IPS DF 4.7 (cell line): ENCODE data around the gene SDK1.

Source experiments
- DNase-seq: peaks from one replicate; pipeline ENCODE4 v3.0.0-alpha.2; 2013; ENCODE audit warnings: low spot score; ENCODE audit errors: extremely low read depth

Gene SDK1

DNA sequence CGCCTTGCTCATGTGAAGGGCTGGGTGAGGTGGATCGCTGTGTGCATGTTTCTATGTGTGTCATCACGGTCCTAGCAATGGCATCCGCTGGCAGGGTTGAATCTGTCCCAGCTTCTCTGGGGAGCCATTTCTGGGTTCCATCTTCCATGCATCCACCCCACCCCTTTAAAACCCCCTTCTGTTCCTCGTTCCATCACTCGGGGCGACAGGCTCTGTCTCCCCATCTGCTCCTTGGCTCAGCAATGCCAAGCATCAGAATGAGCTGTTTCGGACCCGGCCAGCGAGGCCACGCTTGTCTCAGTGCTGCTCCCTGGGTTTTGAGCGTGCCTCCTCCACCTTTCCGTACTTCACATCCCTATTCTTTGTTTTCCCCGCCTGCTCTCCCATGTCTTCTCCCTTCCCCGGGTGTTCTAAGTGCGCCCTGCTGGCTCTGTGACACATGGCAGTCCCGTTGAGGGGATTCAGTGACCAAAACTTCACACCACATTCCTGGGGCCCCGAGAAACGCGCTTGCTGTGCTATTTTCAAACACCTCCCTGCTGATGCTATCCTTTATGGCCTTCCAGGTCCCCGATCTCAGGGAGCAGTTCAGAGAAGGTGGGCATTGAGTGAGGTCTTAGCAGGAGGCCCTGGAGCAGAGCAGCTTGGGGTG lies 827.0 kb downstream of the SDK1 start:
- DNase-seq, result no peak

DNA sequence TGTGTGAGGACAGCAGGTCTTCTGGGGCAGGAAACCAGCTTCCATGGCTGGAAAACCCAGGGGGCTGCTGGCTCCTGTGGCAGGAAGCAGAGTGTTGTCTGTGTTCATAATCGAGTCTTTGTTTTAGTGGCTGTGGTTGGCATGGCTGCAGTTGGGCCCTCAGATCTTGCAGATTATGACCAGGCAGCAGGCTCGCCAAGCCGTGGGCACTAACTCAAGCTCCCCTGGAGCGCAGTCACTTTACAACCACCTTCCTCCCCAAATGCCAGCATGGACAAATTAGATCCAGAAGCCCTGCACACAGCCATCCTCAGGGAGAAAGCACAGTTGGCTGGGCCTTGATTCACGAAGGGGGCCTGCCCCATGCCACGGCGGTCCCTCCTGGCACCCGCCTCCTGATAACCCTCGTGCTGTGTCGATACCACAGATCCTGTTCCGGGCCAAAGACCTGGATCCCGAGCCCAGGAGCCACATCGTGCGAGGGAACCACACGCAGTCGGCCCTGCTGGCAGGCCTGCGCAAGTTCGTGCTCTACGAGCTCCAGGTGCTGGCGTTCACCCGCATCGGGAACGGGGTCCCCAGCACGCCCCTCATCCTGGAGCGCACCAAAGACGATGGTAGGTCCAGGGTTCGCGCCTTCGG lies 828.5 kb downstream of the SDK1 start:
- no peak for DNase-seq

DNA sequence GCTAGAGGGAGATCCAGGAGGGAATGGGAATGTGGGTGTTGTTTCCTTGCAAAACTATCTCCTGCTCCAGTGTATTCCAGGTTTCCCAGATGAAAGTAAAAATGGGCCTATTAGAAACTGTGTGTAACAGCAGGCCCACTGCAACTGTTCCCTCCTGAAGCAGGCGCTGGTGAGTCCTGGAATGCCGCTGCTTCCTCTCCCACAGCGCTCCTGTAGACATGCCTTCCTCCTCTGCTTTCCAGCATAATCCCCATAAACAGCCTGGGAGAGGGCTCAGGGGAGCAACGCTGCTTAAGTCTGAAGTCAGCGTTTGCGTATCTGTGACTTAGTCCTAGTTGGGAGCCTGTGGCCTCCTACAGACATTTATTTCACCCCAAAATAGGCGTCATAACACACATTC lies 830.0 kb downstream of the SDK1 start:
- peak; percentile 46 for DNase-seq

DNA sequence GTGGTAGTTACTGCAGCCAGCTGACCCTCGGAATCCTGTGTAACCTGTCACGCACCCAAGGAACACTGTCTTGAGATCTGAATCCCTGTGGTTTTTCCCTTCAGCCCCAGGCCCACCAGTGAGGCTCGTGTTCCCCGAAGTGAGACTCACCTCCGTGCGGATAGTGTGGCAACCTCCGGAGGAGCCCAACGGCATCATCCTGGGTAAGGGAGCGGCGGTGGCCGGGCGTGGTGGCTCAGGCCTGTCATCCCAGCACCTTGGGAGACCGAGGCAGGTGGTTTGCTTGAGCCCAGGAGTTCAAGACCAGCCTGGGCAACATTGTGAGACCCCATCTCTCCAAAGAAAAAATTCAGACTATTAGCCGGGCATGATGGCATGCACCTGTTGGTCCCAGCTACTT lies 831.2 kb downstream of the SDK1 start:
- no peak for DNase-seq

DNA sequence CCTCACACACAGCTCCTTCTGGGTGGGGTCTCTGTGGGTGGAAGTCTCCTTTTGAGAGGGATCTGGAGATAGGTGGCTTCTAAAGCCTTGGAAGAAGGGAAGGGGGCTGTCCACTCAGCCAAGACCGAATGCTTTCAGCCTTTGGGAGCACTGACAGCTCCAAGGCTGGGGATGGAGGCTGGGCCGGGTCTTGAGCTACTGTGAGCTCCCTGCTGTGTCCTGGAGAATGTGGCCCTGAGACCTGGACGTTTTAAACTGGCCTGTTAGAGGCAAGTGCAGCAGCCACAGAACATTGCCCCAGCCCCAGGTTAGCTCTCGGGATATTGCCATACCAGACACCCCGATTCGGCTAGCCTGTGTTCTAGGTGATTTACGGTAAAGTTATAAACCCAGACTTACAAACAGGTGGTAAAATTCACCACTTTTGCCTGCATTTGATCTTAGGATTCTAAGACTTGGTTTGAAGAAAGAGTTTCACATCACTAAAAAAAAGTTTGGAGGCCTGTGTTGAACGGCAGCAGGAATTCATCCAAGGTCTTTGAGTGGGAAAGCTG lies 832.5 kb downstream of the SDK1 start:
- DNase-seq, result no peak

DNA sequence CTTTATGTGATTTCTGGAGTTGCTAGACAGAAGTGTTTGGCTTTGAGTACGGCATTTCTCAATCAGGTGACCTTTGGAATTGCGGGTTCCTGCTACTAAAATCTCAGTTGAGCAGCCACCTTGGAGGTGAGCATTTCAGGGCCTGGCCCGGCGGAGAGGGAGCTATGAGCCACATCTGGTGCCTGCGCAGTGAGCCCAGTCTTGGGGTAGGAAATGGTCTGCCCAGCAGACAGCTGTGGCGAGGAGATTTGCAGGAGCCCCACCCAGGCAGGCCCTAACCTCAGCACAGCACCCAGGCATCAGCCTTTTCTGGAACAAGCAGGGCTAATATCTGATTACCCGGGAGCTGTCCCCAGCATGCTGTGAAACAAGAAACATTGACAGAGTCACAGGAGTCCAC lies 833.2 kb downstream of the SDK1 start:
- no peak for DNase-seq

DNA sequence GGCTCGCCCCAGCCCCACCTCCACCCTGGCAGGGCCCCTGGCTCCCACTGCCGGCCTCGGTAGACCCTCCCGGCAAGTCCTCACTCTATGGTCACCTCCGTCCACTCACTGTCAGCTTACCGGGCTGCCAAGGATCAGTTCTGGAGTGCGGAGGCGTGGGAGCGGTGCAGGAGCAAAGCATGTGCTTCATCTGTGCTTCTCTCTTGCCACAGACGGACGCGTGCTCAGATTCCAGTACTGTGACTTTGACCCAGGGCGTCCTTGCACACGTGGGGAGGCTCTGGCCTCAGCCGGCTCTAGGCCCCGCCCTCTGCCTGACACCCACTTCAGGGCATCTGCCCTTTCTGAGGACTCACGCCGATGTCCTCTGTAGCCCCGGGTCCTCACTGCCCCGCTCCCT lies 833.6 kb downstream of the SDK1 start:
- DNase-seq, result no peak

DNA sequence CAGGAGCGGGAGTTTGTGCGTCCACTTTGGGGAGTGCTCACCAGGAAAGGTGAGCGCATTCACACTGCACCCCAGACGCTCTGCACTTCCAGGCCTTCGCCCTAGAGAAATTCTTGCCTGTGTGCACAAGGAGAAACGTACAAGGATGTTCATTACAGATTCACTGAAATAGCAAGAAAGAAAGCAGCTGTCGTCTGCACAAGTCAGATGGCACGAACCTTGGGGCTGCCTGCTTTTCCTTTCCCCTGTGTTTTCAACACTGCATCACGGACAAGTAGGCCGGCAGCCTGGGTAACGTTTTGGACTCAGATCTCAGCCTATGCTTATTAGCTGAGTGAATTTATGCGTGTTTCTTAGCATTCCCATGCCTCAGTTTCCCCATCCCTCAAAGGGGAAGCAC lies 834.2 kb downstream of the SDK1 start:
- no peak for DNase-seq

DNA sequence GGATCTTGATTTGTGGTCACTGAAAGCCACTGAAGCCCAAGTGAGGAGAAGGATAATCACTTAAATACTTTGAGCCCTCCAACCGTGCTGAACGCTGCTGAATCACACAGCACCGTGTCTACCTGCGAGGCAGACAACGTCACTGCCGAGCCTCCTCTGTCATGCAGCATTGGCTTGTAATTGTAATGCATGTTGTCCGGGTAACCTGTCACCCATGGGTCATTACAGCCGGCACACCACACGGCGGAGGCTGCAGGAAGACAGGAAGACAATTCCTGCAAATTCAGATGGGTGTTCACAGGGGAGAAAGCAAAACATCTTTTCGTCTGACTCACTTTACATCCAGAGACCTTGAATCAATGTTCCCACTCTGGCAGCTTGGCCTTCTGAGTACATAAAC lies 835.0 kb downstream of the SDK1 start:
- DNase-seq, result no peak

DNA sequence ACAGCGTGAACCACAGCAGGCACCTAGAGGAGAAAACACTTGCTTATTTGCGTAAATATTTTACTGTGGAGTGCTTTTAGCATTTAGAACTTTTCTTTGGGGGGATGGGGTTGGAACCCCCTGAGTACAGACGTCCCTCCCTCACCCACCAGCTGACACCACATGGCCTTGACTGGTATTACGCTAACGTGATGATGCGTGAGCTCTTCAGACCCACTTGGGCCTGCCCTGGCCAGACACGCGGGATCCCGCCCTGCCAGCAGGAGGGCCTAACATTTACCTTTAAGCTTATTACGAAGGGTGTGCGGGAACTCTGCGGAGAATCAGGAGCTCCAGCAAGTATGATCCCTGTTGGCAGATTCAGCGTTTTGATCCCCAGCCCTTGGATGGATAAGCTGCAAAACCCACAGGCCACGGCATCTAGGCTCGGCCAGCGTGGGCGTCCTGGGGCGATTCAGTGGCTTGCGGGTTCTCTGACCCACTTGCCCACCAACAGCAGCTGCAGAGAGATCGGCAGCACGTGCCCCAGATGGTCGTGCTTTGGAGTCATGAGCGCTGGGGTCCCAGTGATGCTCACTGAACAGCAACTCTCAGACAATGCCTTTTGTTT lies 835.6 kb downstream of the SDK1 start:
- no peak for DNase-seq

DNA sequence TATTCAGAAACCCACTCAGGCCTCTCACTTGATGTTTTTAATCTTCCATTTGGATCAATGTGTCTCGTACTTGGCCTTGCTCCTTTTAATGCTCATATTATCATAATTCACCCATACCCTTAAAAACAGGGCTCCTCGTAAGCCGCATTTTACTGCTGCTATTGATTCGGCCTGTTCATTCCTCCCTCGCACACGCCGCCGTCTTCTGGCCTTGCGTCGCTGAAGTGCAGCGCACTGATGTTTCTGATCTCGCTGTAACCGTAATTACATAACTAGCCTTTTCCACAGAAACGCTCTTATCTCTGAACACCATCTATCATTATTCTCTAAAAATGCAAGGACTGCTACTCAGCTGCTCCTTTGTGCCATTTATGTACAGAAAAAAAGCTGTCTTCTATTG lies 836.5 kb downstream of the SDK1 start:
- no peak for DNase-seq

DNA sequence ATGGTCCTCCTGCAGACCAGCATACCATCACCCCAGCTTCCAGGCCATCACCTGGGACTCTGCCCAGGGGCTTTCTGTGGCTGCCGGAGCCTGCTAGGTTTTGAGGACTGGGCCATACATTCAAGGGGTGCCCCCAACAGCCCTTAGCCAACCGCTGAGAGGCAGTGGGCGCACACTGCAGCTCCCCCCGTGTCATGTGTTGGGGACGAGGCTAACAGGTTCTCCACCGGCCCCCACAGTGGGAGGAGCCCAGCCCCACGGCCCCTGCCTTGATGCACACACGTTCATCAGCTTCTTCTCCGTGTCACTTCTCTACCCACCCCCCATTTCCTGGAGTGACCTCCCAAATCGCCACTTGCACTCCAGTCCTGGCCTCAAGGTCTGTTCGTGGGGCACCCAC lies 837.8 kb downstream of the SDK1 start:
- DNase-seq, result no peak

DNA sequence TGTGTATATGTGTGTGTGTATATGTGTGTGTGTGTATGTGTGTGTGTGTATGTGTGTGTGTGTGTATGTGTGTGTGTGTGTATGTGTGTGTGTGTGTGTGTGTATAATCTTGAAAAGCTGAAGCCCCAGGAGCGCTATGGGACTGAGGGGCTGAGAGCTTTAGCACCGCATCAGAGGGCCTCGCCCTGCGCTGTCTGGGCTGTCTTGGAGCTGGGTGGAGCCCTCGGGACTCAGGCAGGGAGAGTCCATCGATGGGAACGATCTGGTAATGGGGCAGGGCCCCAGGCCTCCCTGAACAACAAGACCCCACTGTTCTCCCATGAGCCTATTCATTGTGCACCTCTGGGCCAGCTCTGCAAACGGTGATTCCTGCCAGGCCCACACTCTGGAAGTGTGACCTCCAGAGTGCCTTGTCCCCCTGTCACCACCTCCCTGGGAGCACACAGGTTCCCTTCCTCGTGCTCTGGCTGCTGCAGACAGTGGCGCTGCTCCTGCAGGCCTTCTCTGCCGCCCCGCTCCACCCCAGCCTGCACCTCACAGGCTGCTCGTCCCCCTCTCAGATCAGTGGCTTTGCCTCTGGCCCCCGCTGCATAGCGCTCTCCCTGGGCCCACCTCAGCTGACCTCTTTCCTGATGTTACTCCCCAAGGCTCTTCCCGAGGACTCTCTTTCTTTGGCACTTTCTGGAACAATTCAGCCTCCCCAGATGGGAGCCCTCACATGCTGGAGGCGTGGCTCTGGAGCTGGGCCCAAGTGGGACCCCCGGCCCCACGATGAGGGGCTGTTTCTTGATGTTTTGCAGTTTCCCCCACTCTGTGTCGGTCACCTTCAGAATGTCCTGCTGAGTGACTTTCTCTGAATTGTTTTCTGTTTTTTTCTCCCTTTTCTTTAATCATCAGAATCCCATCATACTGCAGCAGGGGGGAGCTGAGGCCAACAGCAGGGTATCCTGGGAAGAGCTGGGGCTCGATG lies 838.9 kb downstream of the SDK1 start:
- DNase-seq, result no peak

DNA sequence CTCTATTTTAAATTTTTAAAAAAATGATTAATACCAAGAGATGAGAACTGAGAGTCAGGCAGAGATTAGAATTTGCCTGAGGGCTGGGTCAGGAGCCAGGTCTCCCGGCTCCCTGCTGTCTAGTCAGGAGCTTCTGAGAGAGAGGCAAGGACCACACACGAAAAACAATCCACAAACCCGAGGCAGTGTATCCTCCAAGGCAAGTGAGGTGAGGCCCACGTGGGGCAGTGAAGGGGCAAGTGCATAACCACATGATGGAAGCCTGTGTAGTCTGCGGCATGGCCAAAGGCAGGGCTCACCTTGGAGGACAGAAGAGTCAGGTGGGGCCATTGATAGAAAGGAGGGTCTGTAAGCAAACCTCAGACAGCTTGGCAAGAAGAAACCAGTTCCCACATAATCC lies 839.9 kb downstream of the SDK1 start:
- no peak for DNase-seq

DNA sequence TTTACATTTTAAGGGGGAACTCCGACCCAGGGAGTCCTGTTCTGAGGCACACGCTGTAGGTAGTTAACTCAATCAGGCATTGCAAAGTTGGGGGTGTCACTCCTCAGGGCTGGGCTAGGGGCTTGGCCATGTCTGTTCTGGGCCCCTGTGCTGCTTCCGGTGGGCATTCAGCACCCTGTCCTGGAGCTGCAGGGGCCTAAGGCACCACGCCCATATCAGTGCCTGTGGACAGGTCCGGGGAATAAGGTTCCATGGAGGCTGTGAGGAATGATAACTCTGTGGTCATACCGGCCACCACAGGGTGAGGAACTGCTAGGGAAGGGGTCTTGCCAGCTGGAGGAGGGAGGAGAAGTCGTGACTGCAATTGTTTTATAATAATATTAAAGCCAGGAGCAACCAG lies 842.0 kb downstream of the SDK1 start:
- DNase-seq, result no peak

DNA sequence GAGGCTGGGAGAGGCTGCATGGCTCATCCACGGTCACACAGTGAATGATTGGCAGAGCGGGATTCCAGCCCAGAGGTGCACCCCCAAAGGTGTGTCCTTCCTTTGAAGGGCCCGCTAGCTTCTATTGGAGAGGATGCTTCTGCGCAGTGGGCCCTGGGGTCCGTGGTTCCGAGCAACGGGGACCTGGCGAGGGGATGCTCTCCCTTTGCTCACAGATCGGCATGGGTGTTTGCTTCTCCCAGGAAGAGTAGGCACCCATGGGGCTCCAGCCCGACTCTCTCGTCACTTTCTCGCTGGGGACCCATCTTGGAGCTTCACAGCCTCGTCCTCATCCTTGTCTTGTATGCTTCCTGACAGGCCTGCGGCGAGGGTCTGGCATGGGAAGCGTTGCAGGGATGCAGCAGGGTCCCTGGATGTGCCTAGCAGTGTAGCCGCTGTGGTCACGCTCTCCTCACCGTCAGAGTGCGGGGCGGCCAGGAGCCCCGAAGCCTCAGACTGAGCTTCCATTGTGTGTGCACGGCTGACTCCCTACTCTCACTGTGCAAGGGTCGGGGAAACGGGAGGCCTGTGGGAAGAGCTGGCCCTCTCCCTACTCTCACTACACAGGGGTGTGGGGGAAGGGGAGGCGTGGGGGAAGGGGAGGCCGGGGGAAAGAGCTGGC lies 842.6 kb downstream of the SDK1 start:
- DNase-seq, result no peak

DNA sequence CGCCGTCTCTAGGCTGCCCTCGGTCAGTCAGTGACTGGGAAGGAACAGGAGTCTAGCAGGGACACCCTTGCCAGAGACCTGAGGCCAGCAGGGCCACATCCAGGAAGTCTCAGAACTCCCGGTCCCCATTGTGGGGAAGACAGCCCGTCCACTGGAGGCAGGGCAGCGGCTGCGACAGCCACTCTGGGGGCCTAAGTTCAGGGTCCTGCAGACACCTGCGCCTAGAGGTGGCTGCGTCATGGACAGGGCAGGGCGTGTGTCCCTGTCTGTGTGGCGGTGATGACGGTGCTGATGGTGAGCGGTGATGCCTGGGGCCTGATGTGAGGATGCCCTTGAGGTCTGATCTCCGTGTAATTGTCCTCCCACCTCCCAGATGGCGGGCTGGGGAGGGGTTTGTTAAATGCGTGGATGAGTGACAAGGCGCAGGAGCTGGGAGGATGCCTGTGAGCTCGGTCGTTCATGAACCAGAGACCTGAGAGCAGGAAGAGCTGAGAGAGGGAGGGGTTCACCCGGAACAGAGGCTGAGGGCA lies 843.2 kb downstream of the SDK1 start:
- no peak for DNase-seq

DNA sequence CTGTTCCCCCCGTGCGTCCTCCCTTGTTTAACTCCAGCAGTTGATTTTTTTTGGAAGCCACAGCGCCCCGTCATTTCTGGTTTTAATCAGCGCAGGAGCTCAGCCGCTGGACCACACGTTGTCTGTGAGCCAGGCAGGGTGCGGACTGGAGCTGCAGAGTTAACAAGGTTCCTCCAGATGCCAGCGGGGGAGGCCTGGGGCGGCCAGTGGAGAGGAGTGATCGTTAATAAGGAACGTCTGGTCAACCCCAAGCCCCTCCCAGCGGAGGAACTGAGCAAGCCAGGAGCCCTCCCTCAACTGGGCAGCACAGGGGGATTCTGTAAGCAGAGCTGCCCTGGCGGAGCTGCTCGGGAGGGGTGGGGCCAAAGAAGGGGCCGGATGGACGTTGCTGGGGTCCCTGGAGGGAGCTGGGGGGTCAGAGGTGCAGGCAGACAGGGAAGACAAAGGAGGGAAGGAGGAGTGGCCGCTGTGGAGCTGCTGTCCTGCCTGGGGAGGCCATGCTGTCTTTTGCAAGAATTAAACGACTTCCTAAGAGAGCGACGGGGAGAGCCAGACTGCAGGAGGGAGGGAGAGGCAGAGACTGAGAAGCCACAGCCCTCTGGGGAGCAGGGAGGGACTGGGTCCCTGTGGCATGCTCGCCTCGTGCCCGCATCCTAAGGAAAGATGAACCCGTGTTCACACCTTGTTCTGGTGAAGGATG lies 843.9 kb downstream of the SDK1 start:
- DNase-seq, result no peak

DNA sequence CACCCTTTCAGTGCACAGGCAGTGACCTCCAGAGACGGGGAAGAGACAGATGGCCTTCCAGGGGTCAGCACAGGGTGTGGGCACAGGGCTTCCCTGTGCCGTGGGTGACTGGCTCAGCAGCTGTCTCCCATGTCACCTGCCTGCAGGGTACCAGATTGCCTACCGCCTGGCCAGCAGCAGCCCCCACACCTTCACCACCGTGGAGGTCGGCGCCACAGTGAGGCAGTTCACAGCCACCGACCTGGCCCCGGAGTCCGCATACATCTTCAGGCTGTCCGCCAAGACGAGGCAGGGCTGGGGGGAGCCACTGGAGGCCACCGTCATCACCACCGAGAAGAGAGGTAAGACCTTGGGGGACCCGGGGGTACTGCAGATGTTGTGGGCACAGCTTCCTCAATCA lies 844.5 kb downstream of the SDK1 start:
- no peak for DNase-seq

DNA sequence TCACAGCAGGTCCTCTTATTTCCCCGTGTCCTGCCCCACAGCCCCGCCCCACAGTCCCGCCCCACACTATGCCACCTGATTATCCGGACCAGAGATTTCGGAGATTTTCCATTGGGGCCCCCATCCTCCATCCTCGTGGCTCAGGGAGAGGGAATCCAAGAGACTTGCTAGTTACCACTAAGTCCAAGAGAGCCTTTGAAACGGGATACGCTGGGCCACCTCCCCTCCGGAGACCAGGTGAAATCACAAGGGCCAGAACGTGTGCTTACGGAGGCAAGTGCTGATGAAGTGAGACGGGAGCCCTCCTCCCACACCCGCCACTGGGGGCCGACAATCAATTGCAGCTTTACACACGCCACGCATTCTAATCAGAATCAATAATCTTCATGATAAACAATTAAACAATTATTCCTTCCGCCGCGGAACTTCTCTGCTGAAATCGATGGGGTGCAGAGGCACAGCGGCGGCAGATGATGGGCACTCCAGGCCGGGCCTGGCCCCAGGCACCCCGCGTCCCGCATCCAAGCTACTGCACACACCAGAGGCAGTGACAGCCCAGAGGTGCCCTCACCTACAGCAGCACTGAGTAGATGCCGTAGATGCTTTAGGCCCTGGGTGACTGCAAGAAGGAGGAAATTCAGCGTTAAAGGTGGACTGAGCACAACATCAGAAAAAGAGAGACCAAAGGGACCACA lies 847.0 kb downstream of the SDK1 start:
- DNase-seq, result no peak
